HCT116 (cell line): ENCODE measurements around the gene CFAP47. TPM values are rescaled to one million over a fixed set of nuclear protein-coding genes. Genes with fewer than 3 reads are reported as not detected.

Experiments used
- ATAC-seq: fragments of 200-7000 bp; cut with Tn5 transposase; 2 replicates; pipeline ENCODE4 v1.9.1; 2020; ENCODE audit warnings: mild to moderate bottlenecking, moderate library complexity
- BruUV-seq: library from RNA; stranded (reverse); fragments of 400-500 nt; replicated peaks from 2 replicates; lab custom pipeline; 2021; lab: Mats Ljungman, UMichigan
- CTCF ChIA-PET: fragments of 300-600 bp; sonication (Branson Sonifier 250); formaldehyde crosslinking; loops from one replicate; lab custom pipeline; 2021; ENCODE audit warnings: antibody characterized with exemption; lab: Charles Lee
- POLR2A ChIA-PET: fragments of 300-600, 350-600 bp; sonication (Branson Sonifier 250); formaldehyde crosslinking; loops from one replicate; lab custom pipeline; 2021; ENCODE audit warnings: antibody characterized with exemption; lab: Charles Lee
- RAD21 ChIA-PET, 2 experiments: fragments of 300-600 bp; sonication (Branson Sonifier 250); formaldehyde crosslinking; loops; one replicate each; lab custom pipeline; 2023; ENCODE audit warnings: low total read pairs in 2 of 2; ENCODE audit not compliant: uncharacterized antibody in 2 of 2, unreplicated experiment in 2 of 2, low non-redundant PET in 1 of 2; lab: Charles Lee
- DNase-seq: peaks from one replicate; pipeline ENCODE4 v3.0.0-alpha.2; 2010; ENCODE audit warnings: low read depth, low spot score
- H2AFZ ChIP-seq: fragments of 200-600 bp; shearing (Covaris generic), sonication (generic); 2 replicates; pipeline ENCODE4 v1.6.1; 2017; ENCODE audit warnings: low read depth, mixed run types, mixed read lengths, antibody characterized with exemption, low read length; ENCODE audit not compliant: poor library complexity, severe bottlenecking
- H3K27ac ChIP-seq: 2 replicates; pipeline ENCODE4 v1.5.1; 2012; ENCODE audit warnings: low read depth, low read length
- H3K27me3 ChIP-seq: fragments of 200-600 bp; sonication (generic); 2 replicates; pipeline ENCODE4 v1.6.1; 2016; ENCODE audit warnings: mixed run types, low read length, mixed read lengths; ENCODE audit not compliant: insufficient read depth
- H3K36me3 ChIP-seq, 2 experiments: fragments of 200-500 bp in 1 of 2; fragments of 200-600 bp in 1 of 2; sonication (Bioruptor generic) in 1 of 2; sonication (generic) in 1 of 2; 2 replicates each; pipeline versions ENCODE4 v1.5.1 to v1.6.1; 2014 to 2016; ENCODE audit warnings: low read length in 2 of 2, inconsistent platforms in 1 of 2, mixed read lengths in 1 of 2, mixed run types in 1 of 2; ENCODE audit not compliant: insufficient read depth in 2 of 2, control insufficient read depth in 1 of 2
- H3K4me1 ChIP-seq, 2 experiments: fragments of 200-600 bp in 1 of 2; sonication (generic) in 1 of 2; 2 replicates each; pipeline versions ENCODE4 v1.5.1 to v1.6.1; 2012 to 2017; ENCODE audit warnings: low read length in 2 of 2, inconsistent platforms in 1 of 2, mild to moderate bottlenecking in 1 of 2, mixed read lengths in 1 of 2, mixed run types in 1 of 2, moderate library complexity in 1 of 2; ENCODE audit not compliant: insufficient read depth in 2 of 2, control insufficient read depth in 1 of 2
- H3K4me2 ChIP-seq: fragments of 200-600 bp; sonication (generic); 2 replicates; pipeline ENCODE4 v1.6.1; 2017; ENCODE audit warnings: mixed run types, low read length, mixed read lengths
- H3K4me3 ChIP-seq, 2 experiments: fragments of 200-600 bp in 1 of 2; sonication (generic) in 1 of 2; replicated peaks in 1 of 2; 2 replicates each; pipeline ENCODE4 v1.5.1; 2011 to 2016; ENCODE audit warnings: low read length in 2 of 2, control low read depth in 1 of 2, low read depth in 1 of 2, mild to moderate bottlenecking in 1 of 2, mixed read lengths in 1 of 2, mixed run types in 1 of 2
- H3K79me2 ChIP-seq: fragments of 200-600 bp; sonication (generic); 2 replicates; pipeline ENCODE4 v1.6.1; 2017; ENCODE audit warnings: mild to moderate bottlenecking, mixed run types, low read length, moderate library complexity, mixed read lengths; ENCODE audit not compliant: insufficient read depth
- H3K9ac ChIP-seq: fragments of 200-600 bp; sonication (generic); 2 replicates; pipeline ENCODE4 v1.6.1; 2016; ENCODE audit warnings: low read length, mixed read lengths
- H3K9me2 ChIP-seq: fragments of 200-600 bp; sonication (generic), shearing (Covaris generic); 2 replicates; pipeline ENCODE4 v1.6.1; 2017; ENCODE audit warnings: mixed run types, mild to moderate bottlenecking, moderate library complexity; ENCODE audit not compliant: insufficient read depth
- H3K9me3 ChIP-seq, 2 experiments: fragments of 200-500 bp in 1 of 2; fragments of 200-600 bp in 1 of 2; sonication (Bioruptor generic) in 1 of 2; sonication (generic) in 1 of 2; 2 replicates each; pipeline ENCODE4 v1.6.1; 2014 to 2017; ENCODE audit warnings: low read length in 2 of 2, mixed read lengths in 2 of 2, inconsistent platforms in 1 of 2, low read depth in 1 of 2, mild to moderate bottlenecking in 1 of 2, mixed run types in 1 of 2, moderate library complexity in 1 of 2; ENCODE audit not compliant: control insufficient read depth in 1 of 2, insufficient read depth in 1 of 2
- H4K20me1 ChIP-seq: fragments of 200-600 bp; sonication (generic), shearing (Covaris generic); 2 replicates; pipeline ENCODE4 v1.6.1; 2017; ENCODE audit warnings: mixed run types, mild to moderate bottlenecking, moderate library complexity; ENCODE audit not compliant: insufficient read depth
- ATF3 ChIP-seq: IDR thresholded peaks from 2 replicates; pipeline ENCODE4 v1.6.1; 2012
- CBX3 ChIP-seq: IDR thresholded peaks from 2 replicates; pipeline ENCODE4 v1.6.1; 2012; ENCODE audit warnings: low read depth
- CEBPB ChIP-seq: IDR thresholded peaks from 2 replicates; pipeline ENCODE4 v1.6.1; 2012; ENCODE audit warnings: low read depth
- EGR1 ChIP-seq: IDR thresholded peaks from 2 replicates; pipeline ENCODE4 v1.6.1; 2012; ENCODE audit warnings: low read depth
- ELF1 ChIP-seq: IDR thresholded peaks from 2 replicates; pipeline ENCODE4 v1.6.1; 2012; ENCODE audit warnings: low read depth, borderline replicate concordance
- MAX ChIP-seq: IDR thresholded peaks from 2 replicates; pipeline ENCODE4 v1.6.1; 2012
- POLR2A ChIP-seq: IDR thresholded peaks from 2 replicates; pipeline ENCODE4 v1.7.0; 2011; ENCODE audit warnings: borderline replicate concordance; ENCODE audit not compliant: insufficient read depth, insufficient read length; ENCODE audit errors: extremely low read depth
- POLR2AphosphoS5 ChIP-seq: IDR thresholded peaks from 2 replicates; pipeline ENCODE4 v1.6.1; 2011; ENCODE audit warnings: mild to moderate bottlenecking, low read depth, low read length, moderate library complexity
- SRF ChIP-seq: IDR thresholded peaks from 2 replicates; pipeline ENCODE4 v1.6.1; 2012; ENCODE audit warnings: low read depth
- TCF7L2 ChIP-seq: IDR thresholded peaks from 2 replicates; pipeline ENCODE4 v1.7.0; 2011; ENCODE audit warnings: borderline replicate concordance, inconsistent platforms; ENCODE audit not compliant: insufficient read depth, insufficient read length; ENCODE audit errors: extremely low read depth
- YY1 ChIP-seq: IDR thresholded peaks from 2 replicates; pipeline ENCODE4 v1.6.1; 2011; ENCODE audit warnings: low read length, low read depth, moderate library complexity, mild to moderate bottlenecking; ENCODE audit not compliant: insufficient replicate concordance; ENCODE audit errors: extremely low read depth
- ZBTB33 ChIP-seq: IDR thresholded peaks from 2 replicates; pipeline ENCODE4 v1.6.1; 2011; ENCODE audit warnings: mild to moderate bottlenecking, low read length, moderate library complexity; ENCODE audit not compliant: insufficient replicate concordance; ENCODE audit errors: extremely low read depth
- ZFX ChIP-seq: fragments of 450-650 bp; IDR thresholded peaks from 2 replicates; pipeline ENCODE4 v1.6.1; 2017
- intact Hi-C: fragments of 100-400 bp; cut with micrococcal nuclease; formaldehyde crosslinking; loops from 2 replicates; pipeline ENCODE4 v1.10.0; 2022
- total RNA-seq: library from RNA; stranded (reverse); gene quantifications from one replicate; pipeline ENCODE4 v1.2.1, GENCODE V29; 2021; ENCODE audit not compliant: unreplicated experiment

The CFAP47 gene
- total RNA-seq, 1 experiment from 2014 or later, result not detected

GRCh38 chrX:36310136-36310535 lies 390.6 kb downstream of the CFAP47 start:
- Histone ChIP-seq H3K4me2 (no peak overlapping the region), H3K4me1 (no peaks in the 10 kb centered on the region), H3K79me2 (no peaks in the 10 kb centered on the region), H3K9me2 (no peaks in the 10 kb centered on the region), H3K36me3 (no peaks in the 10 kb centered on the region), H3K9me3 (no peaks in the 10 kb centered on the region), H3K27me3 (no peaks in the 10 kb centered on the region), H3K9ac (no peak overlapping the region), H2AFZ (no peak overlapping the region), H3K27ac (no peak overlapping the region), H3K4me3 (no peak overlapping the region), H4K20me1 (no peaks in the 10 kb centered on the region)
- CTCF ChIA-PET, result no interaction called here
- intact Hi-C loops, result no loop called here
- BruUV-seq, result no TSS peak
- POLR2A ChIA-PET, result no interaction called here
- TF ChIP-seq ATF3, result no peak
- no peak for TF ChIP-seq CBX3
- no peak for TF ChIP-seq ZFX
- no peak for TF ChIP-seq MAX
- no peak for TF ChIP-seq SRF
- TF ChIP-seq EGR1, result no peak
- TF ChIP-seq POLR2A, result no peak
- TF ChIP-seq POLR2AphosphoS5, result no peak
- no peak for TF ChIP-seq TCF7L2
- no peak for TF ChIP-seq CEBPB
- TF ChIP-seq ELF1, result no peak
- TF ChIP-seq YY1, result no peak
- no peak for TF ChIP-seq ZBTB33
- RAD21 ChIA-PET, result no interaction called here
- ATAC-seq, result no peak
- DNase-seq, result no peak
